Smooth muscle cell (in vitro differentiated cells): ENCODE measurements around the gene TMPRSS6. TPM values are rescaled to one million over a fixed set of nuclear protein-coding genes. Genes with fewer than 3 reads are reported as not detected.

Source experiments
- DNase-seq: peaks from one replicate; lab custom pipeline; 2025; ENCODE audit not compliant: unreplicated experiment; lab: John Stamatoyannopoulos, UW
- H2AFZ ChIP-seq: fragments of 200-600 bp; sonication (generic); 2 replicates; pipeline ENCODE4 v1.6.0; 2016; ENCODE audit warnings: antibody characterized with exemption, low read depth, mild to moderate bottlenecking
- H3F3A ChIP-seq: fragments of 200-600 bp; sonication (generic); 2 replicates; pipeline ENCODE4 v1.6.0; 2017; ENCODE audit warnings: antibody characterized with exemption, low read depth
- H3K27ac ChIP-seq: fragments of 200-600 bp; sonication (generic); 2 replicates; pipeline ENCODE4 v1.5.1; 2016; ENCODE audit warnings: low read depth, mild to moderate bottlenecking
- H3K27me3 ChIP-seq: fragments of 200-600 bp; sonication (generic); 2 replicates; pipeline ENCODE4 v1.6.1; 2016; ENCODE audit warnings: low read depth, mild to moderate bottlenecking
- H3K36me3 ChIP-seq: fragments of 200-600 bp; sonication (generic); 2 replicates; pipeline ENCODE4 v1.5.1; 2016; ENCODE audit warnings: low read depth
- H3K4me1 ChIP-seq: fragments of 200-600 bp; sonication (generic); 2 replicates; pipeline ENCODE4 v1.5.1; 2016; ENCODE audit warnings: low read depth
- H3K4me2 ChIP-seq: fragments of 200-600 bp; sonication (generic); 2 replicates; pipeline ENCODE4 v1.6.0; 2016; ENCODE audit warnings: mild to moderate bottlenecking
- H3K4me3 ChIP-seq: fragments of 200-600 bp; sonication (generic); 2 replicates; pipeline ENCODE4 v1.5.1; 2016; ENCODE audit warnings: mild to moderate bottlenecking
- H3K79me2 ChIP-seq: fragments of 200-600 bp; sonication (generic); 2 replicates; pipeline ENCODE4 v1.6.0; 2016; ENCODE audit warnings: low read depth, mild to moderate bottlenecking
- H3K9ac ChIP-seq: fragments of 200-600 bp; sonication (generic); 2 replicates; pipeline ENCODE4 v1.6.0; 2016; ENCODE audit warnings: low read depth
- H3K9me3 ChIP-seq: fragments of 200-600 bp; sonication (generic); replicated peaks from 2 replicates; pipeline ENCODE4 v1.5.1; 2016; ENCODE audit warnings: low read depth
- H4K20me1 ChIP-seq: fragments of 200-600 bp; sonication (generic); 2 replicates; pipeline ENCODE4 v1.6.0; 2016; ENCODE audit warnings: low read depth
- CTCF ChIP-seq: fragments of 200-600 bp; sonication (generic); IDR thresholded peaks from 2 replicates; pipeline ENCODE4 v1.5.1; 2017; ENCODE audit warnings: borderline replicate concordance, mild to moderate bottlenecking, antibody characterized with exemption; ENCODE audit not compliant: insufficient read depth, poor library complexity, severe bottlenecking
- WGBS: methylation state at CpG from one replicate; pipeline ENCODE4 v1.1.7; 2016; ENCODE audit warnings: low lambda C conversion rate; 5-methylcytosine and 5-hydroxymethylcytosine counted together
- polyA plus RNA-seq: library from polyadenylated mRNA; unstranded; fragments of >200 nt; fragmentation: Nextera tagmentation; extraction: Ambion mirVana; gene quantifications from 2 replicates; pipeline ENCODE4 v1.2.1, GENCODE V29; 2016
- total RNA-seq: library from RNA; depleted of rRNA; stranded (reverse); fragments of >200 nt; gene quantifications from 2 replicates; pipeline ENCODE4 v1.2.3, GENCODE V29; 2014

TMPRSS6 gene
- total and polyA plus RNA-seq, 2 experiments from 2014 or later: not detected

DNA sequence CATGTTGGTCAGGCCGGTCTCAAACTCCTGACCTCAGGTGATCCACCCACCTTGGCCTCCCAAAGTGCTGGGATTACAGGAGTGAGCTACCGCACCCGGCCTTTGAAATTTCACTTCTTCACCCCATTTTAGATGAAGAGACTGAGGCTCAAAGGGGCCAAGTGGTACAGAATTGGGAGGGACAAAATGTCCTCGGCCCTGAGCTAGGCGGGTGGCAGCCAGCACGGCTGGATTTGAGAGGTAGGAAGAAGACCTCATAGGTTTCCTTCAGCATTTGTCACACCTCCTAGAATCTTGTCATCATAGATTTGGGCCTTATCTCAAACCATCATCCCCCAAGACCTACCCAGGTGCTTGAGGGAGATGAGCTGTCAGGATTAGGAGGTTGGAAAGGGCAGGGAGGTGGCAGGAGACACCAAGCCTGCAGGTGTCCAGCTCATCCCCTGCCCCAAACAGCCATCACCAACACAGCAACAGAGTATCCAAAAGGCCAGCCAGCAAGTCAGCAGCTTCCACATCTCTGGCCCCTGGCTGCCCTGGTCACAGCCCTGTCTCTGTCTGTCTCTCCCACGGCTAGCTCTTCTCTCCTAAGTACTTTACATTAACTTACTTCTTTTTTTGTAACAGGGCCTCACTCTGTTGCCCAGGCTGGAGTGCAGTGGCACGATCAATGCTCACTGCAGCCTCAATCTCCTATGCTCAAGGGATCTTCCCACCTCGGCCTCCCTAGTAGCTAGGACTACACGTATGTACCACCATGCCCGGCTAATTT is 11.2 kb upstream of the TMPRSS6 start:
- Histone ChIP-seq H4K20me1 (no peaks in the 10 kb centered on the region), H3K4me1 (no peaks in the 10 kb centered on the region), H3F3A (no peaks in the 10 kb centered on the region), H3K9ac (no peak overlapping the region), H3K27ac (no peak overlapping the region), H3K9me3 (no peaks in the 10 kb centered on the region), H3K4me2 (no peak overlapping the region), H3K79me2 (no peaks in the 10 kb centered on the region), H2AFZ (no peak overlapping the region), H3K36me3 (no peaks in the 10 kb centered on the region), H3K4me3 (no peak overlapping the region), H3K27me3 (no peaks in the 10 kb centered on the region)
- TF ChIP-seq CTCF: no peak
- DNase-seq: no peak
- 95% methylated on average over 11 of the region's 11 CpGs for WGBS

DNA sequence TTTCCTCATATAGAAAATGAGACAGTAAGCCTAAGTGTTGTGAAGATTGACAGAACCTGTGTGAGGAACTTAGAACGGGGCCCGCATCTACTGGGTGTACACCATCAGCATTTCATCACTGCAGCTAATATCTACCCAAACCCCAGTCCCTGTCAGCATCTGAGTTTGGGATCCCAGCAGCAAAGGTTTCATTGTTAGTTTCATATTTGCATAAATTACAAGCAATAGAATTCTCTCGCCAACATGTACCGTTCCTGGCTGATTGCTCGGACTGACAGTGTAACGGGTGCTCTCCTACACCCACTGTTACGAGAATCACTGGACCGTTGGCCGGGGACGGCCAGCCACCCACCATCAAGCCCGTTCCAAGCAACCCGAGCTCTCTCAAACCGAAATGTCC is 10.4 kb upstream of the TMPRSS6 start:
- DNase-seq: no peak
- Histone ChIP-seq H3K9ac (no peak overlapping the region), H4K20me1 (no peaks in the 10 kb centered on the region), H3F3A (no peaks in the 10 kb centered on the region), H3K9me3 (no peaks in the 10 kb centered on the region), H3K27me3 (no peaks in the 10 kb centered on the region), H2AFZ (no peak overlapping the region), H3K4me3 (no peak overlapping the region), H3K4me2 (no peak overlapping the region), H3K36me3 (no peaks in the 10 kb centered on the region), H3K27ac (no peak overlapping the region), H3K79me2 (no peaks in the 10 kb centered on the region), H3K4me1 (no peaks in the 10 kb centered on the region)
- TF ChIP-seq CTCF: no peak
- WGBS: 95% methylated on average over 13 of the region's 13 CpGs

DNA sequence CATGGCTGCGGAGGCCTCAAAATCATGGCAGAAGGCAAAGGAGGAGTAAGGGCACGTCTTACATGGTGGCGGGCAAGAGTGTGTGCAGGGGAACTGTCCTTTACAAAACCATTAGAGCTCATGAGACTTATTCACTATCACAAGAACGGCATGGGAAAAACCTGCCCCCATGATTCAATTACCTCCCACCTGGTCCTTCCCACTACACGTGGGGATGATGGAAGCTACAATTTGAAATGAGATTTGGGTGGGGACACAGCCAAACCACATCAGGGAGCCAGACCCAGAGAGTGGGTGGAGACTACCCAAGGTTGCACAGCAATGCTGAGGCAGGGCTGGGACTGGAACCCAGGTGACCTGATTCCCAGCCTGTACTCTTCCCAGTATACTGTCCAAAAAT is 8.6 kb upstream of the TMPRSS6 start:
- Histone ChIP-seq H4K20me1 (no peaks in the 10 kb centered on the region), H3K9me3 (no peaks in the 10 kb centered on the region), H3K4me3 (no peak overlapping the region), H3K27ac (no peak overlapping the region), H3K27me3 (no peaks in the 10 kb centered on the region), H3K9ac (no peak overlapping the region), H3F3A (no peaks in the 10 kb centered on the region), H3K4me2 (no peak overlapping the region), H3K79me2 (no peaks in the 10 kb centered on the region), H2AFZ (no peak overlapping the region), H3K36me3 (no peaks in the 10 kb centered on the region), H3K4me1 (no peaks in the 10 kb centered on the region)
- WGBS: 86% methylated on average over 5 of the region's 5 CpGs
- no peak for TF ChIP-seq CTCF
- DNase-seq: no peak

GRCh38 chr22:37117092-37117491 is 7.6 kb upstream of the TMPRSS6 start:
- no peak overlapping the region for H3K4me2 ChIP-seq
- H3K4me3 ChIP-seq: no peak overlapping the region
- no peak overlapping the region for H3K27ac ChIP-seq
- H3K79me2 ChIP-seq: no peaks in the 10 kb centered on the region
- no peak overlapping the region for H3K9ac ChIP-seq
- H4K20me1 ChIP-seq: no peaks in the 10 kb centered on the region
- no peaks in the 10 kb centered on the region for H3K4me1 ChIP-seq
- no peaks in the 10 kb centered on the region for H3K27me3 ChIP-seq
- no peaks in the 10 kb centered on the region for H3K36me3 ChIP-seq
- H3F3A ChIP-seq: no peaks in the 10 kb centered on the region
- 67% methylated on average over 4 of the region's 4 CpGs for WGBS
- TF ChIP-seq CTCF: no peak
- DNase-seq: no peak
- H2AFZ ChIP-seq: no peak overlapping the region
- no peaks in the 10 kb centered on the region for H3K9me3 ChIP-seq
